ENCODE measurements around the gene ORM1. TPM values are rescaled to one million over a fixed set of nuclear protein-coding genes. Genes with fewer than 3 reads are reported as not detected.

The ORM1 gene
- polyA plus RNA-seq, 4 donors = 0.30 to 0.34 TPM; not detected in 2

DNA sequence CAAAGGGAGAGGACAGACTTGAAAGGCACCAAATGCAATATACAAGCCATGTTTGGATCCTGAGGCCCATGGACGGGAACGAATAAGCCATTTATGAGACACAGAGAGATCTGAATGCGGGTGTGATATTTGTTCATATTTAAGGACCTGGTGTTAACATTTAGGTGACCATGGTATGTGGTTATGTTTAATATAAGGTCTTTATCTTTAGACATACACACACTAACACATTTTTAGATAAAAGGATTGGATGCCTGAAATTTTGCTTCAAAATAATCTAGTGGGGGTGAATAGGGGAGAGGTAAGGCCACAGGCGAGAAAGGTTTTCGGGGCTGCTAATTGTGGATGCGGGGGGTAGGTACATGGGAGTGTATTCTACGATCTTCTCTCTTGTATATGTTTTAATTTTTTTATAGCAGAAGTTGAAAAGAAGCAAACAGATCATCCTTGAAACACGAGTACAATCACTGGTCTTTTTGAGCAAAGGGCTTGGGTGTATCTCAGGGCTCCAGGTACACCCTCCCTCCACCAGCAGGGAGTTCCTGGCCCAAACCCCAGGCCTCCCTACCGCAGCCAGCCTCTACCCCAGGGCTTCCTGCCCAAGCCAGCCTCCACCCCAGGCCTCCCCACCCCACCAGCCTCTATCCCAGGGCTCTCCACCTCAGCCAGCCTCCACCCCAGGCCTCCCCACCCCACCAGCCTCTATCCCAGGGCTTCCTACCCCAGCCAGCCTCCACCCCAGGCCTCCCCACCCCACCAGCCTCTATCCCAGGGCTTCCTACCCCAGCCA lies 52.7 kb downstream of the ORM1 start:
- no peak for DNase-seq (ENCODE audit: low read depth in 4 of 4, low spot score in 3 of 4)

Other genes with a start within 250 kb of the ORM1 start
- gene AMBP, start 244.8 kb upstream of the ORM1 start, polyA plus RNA-seq (ENCODE audit: insufficient read length in 4 of 4) = 1 to 10 TPM; 1.2 to 2.2 (median 2.0) TPM
- gene KIF12, start 223.8 kb upstream of the ORM1 start, polyA plus RNA-seq (ENCODE audit: insufficient read length in 4 of 4) = 100 to 1,000 TPM; 156 to 211 (median 169) TPM
- gene COL27A1, start 167.6 kb upstream of the ORM1 start, polyA plus RNA-seq (ENCODE audit: insufficient read length in 4 of 4) = 10 to 100 TPM; 33.2 to 38.2 (median 35.9) TPM
- gene ORM2, start 6.8 kb downstream of the ORM1 start, polyA plus RNA-seq (ENCODE audit: insufficient read length in 4 of 4) = under 1 TPM in 1 of 4 donors, not detected in 3; 0.17 TPM
- gene AKNA, start 64.9 kb downstream of the ORM1 start, polyA plus RNA-seq (ENCODE audit: insufficient read length in 4 of 4) = 10 to 100 TPM; 12.0 to 13.6 (median 13.1) TPM
- gene WHRN, start 182.4 kb downstream of the ORM1 start, polyA plus RNA-seq (ENCODE audit: insufficient read length in 4 of 4) = 10 to 100 TPM in 1 of 4 donors, 1 to 10 TPM in 3; 7.5 to 10.6 (median 9.5) TPM

Measured in right renal pelvis (tissue), 4 donors.